ENCODE measurements around the gene IGFLR1. TPM values are rescaled to one million over a fixed set of nuclear protein-coding genes. Genes with fewer than 3 reads are reported as not detected.

The IGFLR1 gene
- total and polyA plus RNA-seq, 10 donors = 16.5 to 64.7 (median 46.4) TPM

GRCh38 chr19:35722897-35723296, 19.4 kb downstream of the IGFLR1 start:
- H3K4me1 ChIP-seq = peaks cover 11 to 50% (median 22%) of the 10 kb centered on the region in 6 donors
- no peaks in the 10 kb centered on the region for H3K27me3 ChIP-seq (replicated peaks in 1 of 7)
- H3K4me3 ChIP-seq = no peak overlapping the region
- no peak overlapping the region for H3K27ac ChIP-seq
- WGBS, 5 donors = 93 to 99% (median 96%) methylated on average over 14 to 16 of the region's 16 CpGs
- intact Hi-C loops (cut with DNase I; ENCODE audit: low total_unique reads) = no loop called here
- no peak for DNase-seq
- peaks cover 0 to 86% (median 79%) of the 10 kb centered on the region in 6 donors for H3K36me3 ChIP-seq
- peak in 1 of 3 donors; percentile 54 for TF ChIP-seq POLR2AphosphoS5 (IDR thresholded peaks at IDR 0.05)
- TF ChIP-seq CTCF (IDR thresholded peaks at IDR 0.05 in 8 of 11, conservative IDR thresholded peaks at IDR 0.05 in 3 of 11) = no peak
- H3K9me3 ChIP-seq = no peaks in the 10 kb centered on the region

GRCh38 chr19:35722461-35722860, 19.8 kb downstream of the IGFLR1 start:
- Histone ChIP-seq H3K4me3 (no peak overlapping the region), H3K9me3 (no peaks in the 10 kb centered on the region), H3K27me3 (replicated peaks in 1 of 7) (no peaks in the 10 kb centered on the region), H3K27ac (no peak overlapping the region), H3K36me3 (peaks cover 0 to 82% (median 75%) of the 10 kb centered on the region in 6 donors), H3K4me1 (peaks cover 11 to 50% (median 22%) of the 10 kb centered on the region in 6 donors)
- WGBS, 5 donors = 91 to 97% (median 95%) methylated on average over 11 to 14 of the region's 14 CpGs
- TF ChIP-seq POLR2AphosphoS5 (IDR thresholded peaks at IDR 0.05) (peak in 1 of 3 donors; percentile 25), CTCF (IDR thresholded peaks at IDR 0.05 in 8 of 11, conservative IDR thresholded peaks at IDR 0.05 in 3 of 11) (no peak), POLR2A (IDR thresholded peaks at IDR 0.05) (no peak)
- intact Hi-C loops (cut with DNase I; ENCODE audit: low total_unique reads) = no loop called here
- no peak for DNase-seq

- WGBS, 5 donors = 93 to 97% (median 95%) methylated on average over 14 to 16 of the region's 16 CpGs
- Histone ChIP-seq H3K4me3 (no peak overlapping the region), H3K36me3 (peaks cover 0 to 71% (median 64%) of the 10 kb centered on the region in 6 donors), H3K4me1 (peaks cover 14 to 58% (median 24%) of the 10 kb centered on the region in 6 donors), H3K27me3 (replicated peaks in 1 of 7) (no peaks in the 10 kb centered on the region), H3K9me3 (no peaks in the 10 kb centered on the region), H3K27ac (no peak overlapping the region)
- intact Hi-C loops (cut with DNase I; ENCODE audit: low total_unique reads) = no loop called here
- DNase-seq = no peak
- TF ChIP-seq CTCF (IDR thresholded peaks at IDR 0.05 in 8 of 11, conservative IDR thresholded peaks at IDR 0.05 in 3 of 11) (no peak), POLR2A (IDR thresholded peaks at IDR 0.05) (no peak), POLR2AphosphoS5 (IDR thresholded peaks at IDR 0.05) (peak in 1 of 3 donors; percentile 56)
Measured at GRCh38 chr19:35721374-35721773, 20.9 kb downstream of the IGFLR1 start.

- intact Hi-C loops (cut with DNase I; ENCODE audit: low total_unique reads) = no loop called here
- 78 to 91% (median 86%) methylated on average over 15 to 17 of the region's 17 CpGs for WGBS, 5 donors
- Histone ChIP-seq H3K4me3 (no peak overlapping the region), H3K27ac (no peak overlapping the region), H3K27me3 (replicated peaks in 1 of 7) (no peaks in the 10 kb centered on the region), H3K36me3 (peaks cover 0 to 63% (median 57%) of the 10 kb centered on the region in 6 donors), H3K4me1 (peaks cover 21 to 65% (median 31%) of the 10 kb centered on the region in 6 donors), H3K9me3 (no peaks in the 10 kb centered on the region)
- TF ChIP-seq POLR2AphosphoS5 (IDR thresholded peaks at IDR 0.05) = peak in 1 of 3 donors; percentile 29
- no peak for TF ChIP-seq POLR2A (IDR thresholded peaks at IDR 0.05)
- TF ChIP-seq CTCF (IDR thresholded peaks at IDR 0.05 in 8 of 11, conservative IDR thresholded peaks at IDR 0.05 in 3 of 11) = no peak
- DNase-seq = no peak
Measured at GRCh38 chr19:35720648-35721047, 21.6 kb downstream of the IGFLR1 start.
